Measurements from ENCODE around the gene C17orf100. TPM values are rescaled to one million over a fixed set of nuclear protein-coding genes. Genes with fewer than 3 reads are reported as not detected.
A peak's percentile ranks its signal among the peaks of the same experiment; 100 is the strongest.

Gene C17orf100
- polyA plus RNA-seq, 2 donors: 2.1 to 2.9 TPM

GRCh38 chr17:6666557-6666956 lies 15.0 kb downstream of the C17orf100 start:
- H3K9me3 ChIP-seq (ENCODE audit: control insufficient read depth in 2 of 2, insufficient read depth in 1 of 2, low read depth in 1 of 2, low read length in 1 of 2): no peaks in the 10 kb centered on the region
- WGBS, 2 donors: 57 to 73% methylated on average over 6 of the region's 6 CpGs
- peak overlapping the region; percentile 87 to 89 for H3K27ac ChIP-seq (ENCODE audit: low read depth in 2 of 2, low read length in 1 of 2)
- peaks cover 3 to 8% of the 10 kb centered on the region in 2 donors for H3K4me1 ChIP-seq (ENCODE audit: control insufficient read depth in 2 of 2, insufficient read depth in 2 of 2, low read length in 1 of 2)
- no peak overlapping the region for H3K4me3 ChIP-seq (ENCODE audit: low read depth in 1 of 2, low read length in 2 of 2)
- H3K27me3 ChIP-seq (ENCODE audit: control insufficient read depth in 1 of 2, insufficient read depth in 2 of 2, low read length in 2 of 2): no peaks in the 10 kb centered on the region
- H3K36me3 ChIP-seq (ENCODE audit: control insufficient read depth in 2 of 2, insufficient read depth in 2 of 2, low read length in 1 of 2): no peaks in the 10 kb centered on the region

GRCh38 chr17:6667516-6667915 lies 16.0 kb downstream of the C17orf100 start:
- H3K27ac ChIP-seq (ENCODE audit: low read depth in 2 of 2, low read length in 1 of 2): no peak overlapping the region
- no peaks in the 10 kb centered on the region for H3K27me3 ChIP-seq (ENCODE audit: control insufficient read depth in 1 of 2, insufficient read depth in 2 of 2, low read length in 2 of 2)
- no peaks in the 10 kb centered on the region for H3K9me3 ChIP-seq (ENCODE audit: control insufficient read depth in 2 of 2, insufficient read depth in 1 of 2, low read depth in 1 of 2, low read length in 1 of 2)
- H3K4me1 ChIP-seq (ENCODE audit: control insufficient read depth in 2 of 2, insufficient read depth in 2 of 2, low read length in 1 of 2): peaks cover 3 to 8% of the 10 kb centered on the region in 2 donors
- no peaks in the 10 kb centered on the region for H3K36me3 ChIP-seq (ENCODE audit: control insufficient read depth in 2 of 2, insufficient read depth in 2 of 2, low read length in 1 of 2)
- 51 to 58% methylated on average over 6 of the region's 6 CpGs for WGBS, 2 donors
- no peak overlapping the region for H3K4me3 ChIP-seq (ENCODE audit: low read depth in 1 of 2, low read length in 2 of 2)

DNA sequence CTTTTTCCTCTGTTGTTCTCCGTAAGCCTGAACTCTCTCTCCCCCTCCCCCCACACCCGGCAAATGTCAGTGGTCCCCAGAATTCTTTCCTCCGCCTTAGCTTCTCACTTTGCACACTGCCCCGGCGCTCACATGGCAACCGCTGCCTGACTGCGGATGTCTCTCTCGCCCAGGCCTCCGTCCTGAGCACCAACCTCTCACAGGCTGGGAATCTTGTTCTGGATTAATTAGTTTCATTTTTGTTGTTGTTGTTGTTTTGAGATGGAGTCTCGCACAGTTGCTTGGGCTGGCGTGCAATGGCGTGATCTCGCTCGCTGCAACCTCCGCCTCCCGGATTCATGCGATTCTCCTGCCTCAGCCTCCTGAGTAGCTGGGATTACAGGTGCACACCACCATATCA lies 16.7 kb downstream of the C17orf100 start:
- Histone ChIP-seq H3K4me1 (ENCODE audit: control insufficient read depth in 2 of 2, insufficient read depth in 2 of 2, low read length in 1 of 2) (peaks cover 3 to 8% of the 10 kb centered on the region in 2 donors), H3K27me3 (ENCODE audit: control insufficient read depth in 1 of 2, insufficient read depth in 2 of 2, low read length in 2 of 2) (no peaks in the 10 kb centered on the region), H3K36me3 (ENCODE audit: control insufficient read depth in 2 of 2, insufficient read depth in 2 of 2, low read length in 1 of 2) (no peaks in the 10 kb centered on the region), H3K27ac (ENCODE audit: low read depth in 2 of 2, low read length in 1 of 2) (peak overlapping the region in 1 of 2 donors; percentile 34), H3K4me3 (ENCODE audit: low read depth in 1 of 2, low read length in 2 of 2) (no peak overlapping the region), H3K9me3 (ENCODE audit: control insufficient read depth in 2 of 2, insufficient read depth in 1 of 2, low read depth in 1 of 2, low read length in 1 of 2) (no peaks in the 10 kb centered on the region)
- WGBS, 2 donors: 91% methylated on average over 17 of the region's 17 CpGs

GRCh38 chr17:6668727-6669425 lies 17.3 kb downstream of the C17orf100 start:
- WGBS, 2 donors: 62% methylated on average over 14 of the region's 14 CpGs
- Histone ChIP-seq H3K4me1 (ENCODE audit: control insufficient read depth in 2 of 2, insufficient read depth in 2 of 2, low read length in 1 of 2) (peaks cover 3 to 8% of the 10 kb centered on the region in 2 donors), H3K27ac (ENCODE audit: low read depth in 2 of 2, low read length in 1 of 2) (peak overlapping the region; percentile 88 to 99), H3K36me3 (ENCODE audit: control insufficient read depth in 2 of 2, insufficient read depth in 2 of 2, low read length in 1 of 2) (no peaks in the 10 kb centered on the region), H3K4me3 (ENCODE audit: low read depth in 1 of 2, low read length in 2 of 2) (no peak overlapping the region), H3K9me3 (ENCODE audit: control insufficient read depth in 2 of 2, insufficient read depth in 1 of 2, low read depth in 1 of 2, low read length in 1 of 2) (no peaks in the 10 kb centered on the region), H3K27me3 (ENCODE audit: control insufficient read depth in 1 of 2, insufficient read depth in 2 of 2, low read length in 2 of 2) (no peaks in the 10 kb centered on the region)

GRCh38 chr17:6669479-6670212 lies 18.1 kb downstream of the C17orf100 start:
- Histone ChIP-seq H3K4me1 (ENCODE audit: control insufficient read depth in 2 of 2, insufficient read depth in 2 of 2, low read length in 1 of 2) (peaks cover 3 to 8% of the 10 kb centered on the region in 2 donors), H3K9me3 (ENCODE audit: control insufficient read depth in 2 of 2, insufficient read depth in 1 of 2, low read depth in 1 of 2, low read length in 1 of 2) (no peaks in the 10 kb centered on the region), H3K27me3 (ENCODE audit: control insufficient read depth in 1 of 2, insufficient read depth in 2 of 2, low read length in 2 of 2) (no peaks in the 10 kb centered on the region), H3K36me3 (ENCODE audit: control insufficient read depth in 2 of 2, insufficient read depth in 2 of 2, low read length in 1 of 2) (no peaks in the 10 kb centered on the region), H3K27ac (ENCODE audit: low read depth in 2 of 2, low read length in 1 of 2) (peak overlapping the region; percentile 88 to 99), H3K4me3 (ENCODE audit: low read depth in 1 of 2, low read length in 2 of 2) (no peak overlapping the region)
- WGBS, 2 donors: 49 to 60% methylated on average over 10 of the region's 10 CpGs

- 88 to 89% methylated on average over 8 of the region's 8 CpGs for WGBS, 2 donors
These were observed 19.0 kb downstream of the C17orf100 start for GRCh38 chr17:6670571-6670970.

DNA sequence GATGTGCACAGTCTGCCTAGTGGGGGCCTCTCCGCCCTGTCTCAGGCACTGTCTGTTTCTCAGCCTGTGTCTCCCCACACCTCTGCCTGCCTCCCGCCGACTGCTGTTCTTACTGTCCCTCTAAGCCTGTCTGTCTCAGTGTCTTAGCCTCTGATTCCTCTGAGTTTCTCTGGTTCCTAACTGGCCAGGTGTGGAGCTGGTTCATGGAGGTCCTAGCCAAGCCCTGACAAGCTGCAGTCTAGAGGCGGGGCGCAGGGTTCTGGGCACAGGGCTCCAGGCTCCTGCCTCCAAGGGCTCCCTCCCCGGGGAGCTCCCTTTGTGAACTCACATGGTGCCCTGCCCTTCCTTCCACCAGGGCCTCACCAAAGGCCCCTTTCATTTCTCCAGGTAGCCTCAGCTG lies 19.4 kb downstream of the C17orf100 start:
- Histone ChIP-seq H3K4me3 (ENCODE audit: low read depth in 1 of 2, low read length in 2 of 2) (no peak overlapping the region), H3K27me3 (ENCODE audit: control insufficient read depth in 1 of 2, insufficient read depth in 2 of 2, low read length in 2 of 2) (no peaks in the 10 kb centered on the region), H3K4me1 (ENCODE audit: control insufficient read depth in 2 of 2, insufficient read depth in 2 of 2, low read length in 1 of 2) (peaks cover 3 to 13% of the 10 kb centered on the region in 2 donors), H3K9me3 (ENCODE audit: control insufficient read depth in 2 of 2, insufficient read depth in 1 of 2, low read depth in 1 of 2, low read length in 1 of 2) (peaks cover 0 to 2% of the 10 kb centered on the region in 2 donors), H3K36me3 (ENCODE audit: control insufficient read depth in 2 of 2, insufficient read depth in 2 of 2, low read length in 1 of 2) (no peaks in the 10 kb centered on the region), H3K27ac (ENCODE audit: low read depth in 2 of 2, low read length in 1 of 2) (peak overlapping the region; percentile 63 to 81)
- 60 to 64% methylated on average over 6 of the region's 6 CpGs for WGBS, 2 donors

More at GRCh38 chr17:6670571-6670970, 19.0 kb downstream of the C17orf100 start:
- H3K4me1 ChIP-seq (ENCODE audit: control insufficient read depth in 2 of 2, insufficient read depth in 2 of 2, low read length in 1 of 2): peaks cover 3 to 13% of the 10 kb centered on the region in 2 donors
- no peaks in the 10 kb centered on the region for H3K36me3 ChIP-seq (ENCODE audit: control insufficient read depth in 2 of 2, insufficient read depth in 2 of 2, low read length in 1 of 2)
- H3K27me3 ChIP-seq (ENCODE audit: control insufficient read depth in 1 of 2, insufficient read depth in 2 of 2, low read length in 2 of 2): no peaks in the 10 kb centered on the region
- H3K27ac ChIP-seq (ENCODE audit: low read depth in 2 of 2, low read length in 1 of 2): peak overlapping the region; percentile 63 to 81
- H3K9me3 ChIP-seq (ENCODE audit: control insufficient read depth in 2 of 2, insufficient read depth in 1 of 2, low read depth in 1 of 2, low read length in 1 of 2): peaks cover 0 to 2% of the 10 kb centered on the region in 2 donors
- H3K4me3 ChIP-seq (ENCODE audit: low read depth in 1 of 2, low read length in 2 of 2): no peak overlapping the region

- peaks cover 3 to 13% of the 10 kb centered on the region in 2 donors for H3K4me1 ChIP-seq (ENCODE audit: control insufficient read depth in 2 of 2, insufficient read depth in 2 of 2, low read length in 1 of 2)
- no peaks in the 10 kb centered on the region for H3K36me3 ChIP-seq (ENCODE audit: control insufficient read depth in 2 of 2, insufficient read depth in 2 of 2, low read length in 1 of 2)
- 83 to 89% methylated on average over 7 of the region's 7 CpGs for WGBS, 2 donors
- peaks cover 0 to 2% of the 10 kb centered on the region in 2 donors for H3K9me3 ChIP-seq (ENCODE audit: control insufficient read depth in 2 of 2, insufficient read depth in 1 of 2, low read depth in 1 of 2, low read length in 1 of 2)
- H3K27me3 ChIP-seq (ENCODE audit: control insufficient read depth in 1 of 2, insufficient read depth in 2 of 2, low read length in 2 of 2): no peaks in the 10 kb centered on the region
- H3K4me3 ChIP-seq (ENCODE audit: low read depth in 1 of 2, low read length in 2 of 2): no peak overlapping the region
- H3K27ac ChIP-seq (ENCODE audit: low read depth in 2 of 2, low read length in 1 of 2): peak overlapping the region; percentile 63 to 81
These were observed 19.9 kb downstream of the C17orf100 start for GRCh38 chr17:6671431-6671830.

DNA sequence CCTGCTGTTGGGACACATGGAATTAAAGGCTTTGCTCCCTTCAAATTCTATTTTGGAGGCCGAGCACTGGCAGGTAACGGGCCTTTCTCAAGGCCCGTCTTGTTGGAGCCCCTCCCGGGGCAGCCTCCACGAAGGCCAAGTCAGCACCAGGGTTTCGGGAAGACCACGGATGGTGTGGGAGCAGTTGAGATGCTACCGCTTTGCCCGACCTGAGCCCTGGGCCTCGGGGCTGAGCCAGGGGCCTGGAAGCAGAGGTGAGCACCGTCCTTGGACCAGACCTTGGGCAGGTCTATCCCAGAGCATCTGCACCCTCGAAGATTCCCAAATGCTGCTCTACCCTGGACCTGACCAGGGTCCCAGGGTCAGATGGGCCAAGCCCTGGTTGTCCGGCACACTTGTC lies 23.0 kb downstream of the C17orf100 start:
- H3K36me3 ChIP-seq (ENCODE audit: control insufficient read depth in 2 of 2, insufficient read depth in 2 of 2, low read length in 1 of 2): no peaks in the 10 kb centered on the region
- no peak overlapping the region for H3K4me3 ChIP-seq (ENCODE audit: low read depth in 1 of 2, low read length in 2 of 2)
- WGBS, 2 donors: 92 to 93% methylated on average over 13 of the region's 13 CpGs
- H3K27ac ChIP-seq (ENCODE audit: low read depth in 2 of 2, low read length in 1 of 2): no peak overlapping the region
- H3K9me3 ChIP-seq (ENCODE audit: control insufficient read depth in 2 of 2, insufficient read depth in 1 of 2, low read depth in 1 of 2, low read length in 1 of 2): peaks cover 0 to 2% of the 10 kb centered on the region in 2 donors
- peaks cover 3 to 9% of the 10 kb centered on the region in 2 donors for H3K4me1 ChIP-seq (ENCODE audit: control insufficient read depth in 2 of 2, insufficient read depth in 2 of 2, low read length in 1 of 2)
- no peaks in the 10 kb centered on the region for H3K27me3 ChIP-seq (ENCODE audit: control insufficient read depth in 1 of 2, insufficient read depth in 2 of 2, low read length in 2 of 2)

All from esophagus (tissue), 2 donors.